ENCODE results near the gene CCDC9B.

CCDC9B gene

DNA sequence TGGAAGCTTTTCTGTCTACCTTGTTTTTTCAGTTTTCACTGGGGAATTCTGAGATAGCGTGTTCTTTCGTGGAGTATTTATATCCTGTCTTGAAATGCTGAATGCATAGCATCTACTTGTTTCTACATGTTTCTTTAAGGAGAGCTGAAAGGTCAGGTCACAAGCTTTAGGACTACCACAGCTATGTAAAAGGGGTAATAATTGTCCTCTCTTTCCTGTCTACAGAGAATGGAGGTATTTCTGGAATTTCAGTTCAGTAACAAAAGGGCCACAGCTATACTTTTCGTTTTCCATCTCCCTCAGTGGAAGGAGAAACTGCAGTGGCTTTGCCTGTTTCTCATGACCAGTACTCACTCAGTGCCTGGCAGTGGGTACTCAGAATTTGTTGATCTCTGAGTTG lies 12.6 kb downstream of the CCDC9B start:
- DNase-seq: no peak

DNA sequence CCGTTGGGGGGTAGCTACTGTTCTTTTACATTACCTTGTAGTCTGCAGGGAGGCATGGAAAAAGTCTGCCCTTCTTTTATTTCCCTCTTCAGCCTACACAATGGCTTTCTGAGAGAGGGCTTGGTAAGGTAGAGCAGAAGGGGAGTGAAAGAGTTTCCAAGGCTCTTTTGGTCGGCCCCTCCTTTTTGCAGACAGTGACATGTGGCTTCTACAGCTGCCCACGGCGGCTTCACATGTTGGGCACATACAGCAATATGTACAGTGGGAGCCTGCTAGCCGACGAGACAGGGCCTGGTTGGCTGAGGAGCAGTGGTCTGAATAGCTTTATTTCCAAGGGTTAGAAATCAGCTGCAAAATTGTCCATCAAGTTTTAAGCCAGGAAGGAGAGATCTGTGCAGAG lies 13.3 kb downstream of the CCDC9B start:
- no peak for DNase-seq

DNA sequence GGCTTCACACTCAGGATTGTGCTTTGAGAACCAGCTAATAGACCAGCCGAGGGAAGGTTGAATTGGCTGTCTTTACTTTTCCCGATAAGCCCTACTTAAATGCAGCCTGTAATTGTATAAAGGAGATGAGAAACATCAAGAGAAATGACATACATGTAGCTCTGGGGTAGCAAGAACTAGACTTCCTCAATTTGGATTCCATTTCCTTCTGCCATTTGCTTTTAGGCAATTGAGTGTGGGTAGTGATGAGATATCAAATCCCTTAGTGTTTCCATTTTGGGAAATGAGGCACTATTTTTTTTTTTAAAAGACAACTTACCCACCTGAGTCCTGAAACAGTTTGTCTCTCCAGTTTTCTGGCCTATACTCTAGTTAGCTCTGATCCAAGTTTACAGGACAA lies 15.0 kb downstream of the CCDC9B start:
- DNase-seq: no peak

DNA sequence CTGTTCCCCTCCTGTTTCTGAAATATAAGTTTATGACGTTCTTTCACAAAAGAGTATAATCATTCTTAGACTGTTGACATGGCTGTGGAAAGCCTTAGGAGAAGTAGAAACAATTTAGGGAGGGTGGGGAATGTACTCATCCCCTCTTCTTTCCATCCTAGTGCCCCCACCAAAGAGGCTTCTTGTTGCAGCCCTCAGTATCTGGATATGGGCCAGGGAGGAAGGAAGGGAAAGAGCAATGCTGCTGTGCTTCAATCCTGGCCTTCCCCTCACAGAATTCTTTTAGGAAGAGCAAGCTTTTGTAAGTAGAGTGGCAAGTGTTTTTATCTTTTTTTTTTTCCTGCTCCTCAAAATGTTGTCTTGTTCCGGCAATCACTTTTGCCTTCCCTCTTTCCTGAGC lies 15.6 kb downstream of the CCDC9B start:
- no peak for DNase-seq

DNA sequence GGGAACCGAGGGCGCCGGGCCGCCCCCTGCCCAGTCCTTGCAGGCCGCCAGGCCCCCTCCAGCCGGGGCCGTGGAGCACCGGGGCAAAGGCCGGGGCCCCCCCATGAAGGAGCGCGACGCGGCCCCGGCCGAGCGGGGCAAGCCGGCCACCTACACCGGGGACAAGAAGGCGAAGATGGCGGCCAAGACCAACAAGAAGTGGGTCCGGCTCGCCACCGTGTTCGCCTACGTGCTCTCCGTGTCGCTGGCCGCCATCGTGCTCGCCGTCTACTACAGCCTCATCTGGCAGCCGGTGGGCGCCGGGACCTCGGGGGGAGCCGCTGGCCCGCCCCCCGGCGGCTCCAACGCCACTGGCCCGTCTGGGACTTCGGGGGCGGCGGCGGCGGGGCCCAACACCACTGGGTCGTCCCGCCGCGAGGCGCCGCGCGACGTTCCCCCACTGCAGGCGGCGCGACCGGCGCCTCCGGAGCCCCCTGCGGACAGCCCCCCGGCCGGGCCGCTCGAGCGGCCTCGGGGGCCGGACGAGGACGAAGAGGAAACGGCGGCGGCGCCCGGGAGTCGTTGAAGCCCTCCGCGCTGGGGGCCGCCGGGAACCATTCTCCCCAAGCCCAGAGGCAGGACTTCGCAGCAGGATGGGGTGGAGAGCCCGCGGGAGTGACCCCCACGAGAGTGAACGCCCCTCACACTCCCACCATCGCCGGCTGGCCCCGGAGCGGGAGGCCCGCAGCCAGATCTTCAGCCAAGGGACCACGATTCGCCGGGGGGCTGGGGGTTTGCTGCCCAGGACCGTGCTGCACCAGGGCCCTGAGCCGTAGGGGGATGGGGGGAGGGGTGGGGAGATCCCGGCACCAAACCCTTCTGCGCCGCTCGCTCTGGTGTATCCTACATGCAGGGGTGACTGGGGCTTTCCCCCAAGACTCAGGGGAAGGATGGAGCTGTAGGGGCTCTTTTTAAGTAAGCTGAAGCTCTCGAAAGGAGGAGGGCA lies 16.5 kb downstream of the CCDC9B start:
- DNase-seq: no peak

DNA sequence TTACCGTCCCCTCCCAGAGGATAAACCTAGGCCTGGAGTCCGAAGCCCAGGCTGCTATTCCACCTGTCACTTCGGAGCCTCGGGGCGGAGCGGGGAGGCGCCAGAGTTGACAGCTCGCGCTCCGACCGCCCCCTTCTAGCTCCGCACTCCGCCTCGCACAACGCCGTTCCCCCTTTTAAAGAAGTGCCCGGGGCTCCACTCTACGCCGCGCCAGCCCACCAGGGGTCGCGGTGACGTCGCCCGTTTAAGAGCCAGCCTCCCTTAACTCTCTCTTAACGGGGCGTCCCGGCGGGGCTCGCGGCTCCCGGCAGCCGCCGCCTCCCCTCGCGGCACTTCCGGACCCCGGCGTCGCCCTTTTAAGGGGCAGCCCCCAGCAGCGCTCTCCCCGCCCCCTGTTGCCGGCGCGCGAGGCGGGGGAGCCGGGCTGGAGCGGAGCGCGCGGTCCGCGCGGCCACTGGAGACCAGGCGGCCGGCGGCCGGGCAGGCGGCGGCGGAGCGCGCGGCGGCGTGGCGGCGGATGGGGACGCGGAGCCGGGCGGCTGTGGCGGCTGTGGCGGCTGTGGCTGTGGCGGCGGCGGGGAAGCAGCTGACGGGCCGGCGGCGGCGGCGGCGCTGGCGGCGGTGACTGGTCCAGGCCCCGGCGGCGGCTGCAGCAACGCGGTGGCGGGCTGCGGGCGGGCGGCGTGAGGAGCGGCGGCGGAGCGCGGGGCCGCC lies 17.3 kb downstream of the CCDC9B start, which contains the start of gene INAFM2:
TSS of gene INAFM2 (plus strand) at position 454 of the 714 bp plus-strand sequence. CDS start 364 bp downstream, outside the sequence.
- peak; percentile 49 for DNase-seq

DNA sequence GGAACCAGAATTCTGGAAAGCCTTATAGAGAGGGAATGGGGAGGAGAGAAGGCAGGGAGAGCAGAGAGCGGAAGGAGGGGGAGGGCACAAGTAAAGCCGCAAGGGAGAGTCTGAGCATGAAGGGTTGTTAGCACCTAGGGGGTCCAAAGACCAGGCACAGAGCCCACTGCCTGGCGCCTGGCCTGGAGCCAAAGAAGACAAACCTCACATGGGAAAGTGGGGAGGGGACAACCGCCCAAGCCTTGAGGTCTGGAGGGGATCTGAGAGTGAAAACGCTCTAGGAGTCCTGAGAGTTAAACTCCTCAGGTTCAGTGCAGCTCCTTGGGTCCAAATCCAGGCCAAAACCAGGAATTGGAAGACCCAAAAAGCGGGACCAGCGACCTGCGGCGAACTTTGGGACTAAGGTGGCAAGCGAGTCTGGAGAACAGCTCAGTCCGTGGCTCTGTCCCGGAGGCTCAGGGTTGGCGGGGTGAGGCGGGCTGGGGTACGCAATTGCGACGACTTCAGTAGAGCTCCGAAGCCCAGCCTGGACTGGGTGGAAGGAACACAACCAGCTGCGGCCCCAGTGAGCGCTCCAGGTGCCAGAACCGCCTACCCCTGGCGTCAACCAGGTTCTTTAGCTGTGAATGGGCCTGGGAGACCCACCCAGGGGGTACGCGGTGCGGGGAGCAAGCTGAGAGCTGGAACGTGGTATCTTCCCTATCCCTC lies 18.1 kb downstream of the CCDC9B start:
- peak; percentile 23 for DNase-seq

DNA sequence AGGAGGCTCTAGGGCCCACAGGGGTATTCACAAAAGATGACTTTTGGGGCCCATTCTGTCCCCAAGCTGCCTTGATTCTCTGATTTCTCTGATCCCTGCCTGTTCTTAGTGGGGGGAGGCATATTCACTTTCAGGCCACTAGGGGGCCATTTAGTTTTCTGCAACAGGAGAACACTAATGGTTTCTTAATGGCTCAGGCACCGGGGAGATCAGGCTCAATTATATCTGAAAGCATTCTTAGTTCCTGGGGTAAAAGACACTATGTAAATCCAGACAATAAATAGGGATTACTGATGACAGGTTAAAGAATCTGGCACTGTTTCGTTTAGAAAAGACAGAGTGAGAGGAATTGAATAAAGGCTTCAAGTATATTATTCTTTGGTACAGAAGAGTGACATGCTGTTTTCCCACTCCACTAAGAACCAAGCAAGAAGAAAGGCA lies 19.8 kb downstream of the CCDC9B start:
- DNase-seq: peak; percentile 24

DNA sequence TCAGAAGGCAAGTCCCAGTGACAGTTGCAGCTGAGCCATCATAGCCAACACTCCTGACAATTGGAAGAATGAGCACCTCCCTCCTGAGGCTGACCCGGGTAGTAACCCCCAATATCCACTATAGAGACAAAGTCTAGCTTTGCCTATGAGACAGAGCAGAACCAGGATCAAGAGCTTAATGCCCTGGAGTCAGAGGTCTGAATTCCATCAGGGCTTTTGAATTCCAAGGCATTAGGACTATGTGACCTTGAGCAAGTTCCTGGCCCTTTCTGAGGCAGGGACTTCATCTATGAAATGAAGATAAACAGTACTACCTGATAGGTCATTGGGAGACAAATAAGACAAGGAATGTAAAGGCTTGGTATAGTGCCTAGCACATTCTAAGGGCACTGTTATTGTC lies 20.3 kb downstream of the CCDC9B start:
- no peak for DNase-seq

DNA sequence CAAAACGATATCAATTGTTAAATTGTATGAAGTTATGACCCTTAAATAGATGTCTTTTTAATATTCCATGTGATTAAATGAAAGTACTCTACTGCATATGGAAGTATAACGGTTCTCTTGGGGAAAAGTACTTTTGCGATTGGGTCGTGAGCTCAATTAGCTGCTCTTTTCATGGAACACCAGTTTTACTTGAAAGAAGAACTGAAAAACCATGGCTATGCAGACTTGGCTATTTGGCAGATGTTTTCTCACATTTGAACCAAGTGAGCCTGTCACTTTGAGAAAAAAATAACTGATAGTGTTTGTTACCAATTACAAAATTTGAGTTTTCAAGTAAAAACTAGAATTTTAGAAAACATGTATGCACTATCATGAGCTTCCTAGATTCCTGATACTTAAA lies 23.2 kb downstream of the CCDC9B start:
- no peak for DNase-seq

DNA sequence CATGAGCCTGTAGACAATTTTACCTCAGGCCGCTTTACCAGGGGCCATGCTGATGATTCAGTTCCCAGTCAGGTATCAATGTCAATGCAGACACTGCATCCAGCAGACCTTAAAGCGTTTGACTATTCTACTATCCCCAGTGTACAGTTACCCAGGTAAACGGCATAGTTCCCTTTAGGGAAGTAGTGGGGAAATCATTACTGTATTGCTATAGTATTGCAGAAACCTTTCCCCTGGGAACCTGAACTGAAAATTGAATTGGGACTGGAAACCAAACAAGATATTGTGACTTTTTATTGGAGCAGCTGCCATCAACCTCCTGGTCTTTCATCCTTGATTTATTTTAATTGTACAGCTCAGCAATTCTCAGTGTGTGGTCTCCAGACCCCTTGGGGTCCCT lies 23.8 kb downstream of the CCDC9B start:
- DNase-seq: no peak

DNA sequence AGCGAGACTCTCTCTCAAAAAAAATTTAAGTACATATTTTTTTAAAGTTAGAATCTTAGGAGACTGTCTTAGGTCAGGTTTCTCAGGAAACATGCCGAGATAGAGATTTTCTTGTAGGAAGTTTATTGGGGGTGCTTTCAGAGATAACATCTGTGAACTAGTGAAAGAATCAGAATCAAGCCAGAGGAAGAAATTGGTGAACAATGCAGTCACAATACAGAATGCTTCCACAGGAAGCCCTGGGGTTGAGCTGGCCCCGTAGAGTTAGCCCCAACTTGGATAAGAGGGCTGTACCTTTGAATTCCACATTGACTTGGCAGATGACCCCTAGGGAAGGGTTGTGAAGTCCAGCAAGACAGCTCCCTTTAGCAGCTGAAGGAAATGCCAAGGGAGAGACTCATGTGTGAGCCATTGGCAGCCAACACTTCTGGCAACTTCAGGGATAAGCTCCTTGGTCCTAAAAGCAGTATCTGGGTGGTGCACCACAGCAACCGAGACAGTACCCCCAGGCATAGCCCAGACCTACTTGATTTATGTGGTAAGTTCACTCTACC lies 25.9 kb downstream of the CCDC9B start:
- DNase-seq: no peak

DNA sequence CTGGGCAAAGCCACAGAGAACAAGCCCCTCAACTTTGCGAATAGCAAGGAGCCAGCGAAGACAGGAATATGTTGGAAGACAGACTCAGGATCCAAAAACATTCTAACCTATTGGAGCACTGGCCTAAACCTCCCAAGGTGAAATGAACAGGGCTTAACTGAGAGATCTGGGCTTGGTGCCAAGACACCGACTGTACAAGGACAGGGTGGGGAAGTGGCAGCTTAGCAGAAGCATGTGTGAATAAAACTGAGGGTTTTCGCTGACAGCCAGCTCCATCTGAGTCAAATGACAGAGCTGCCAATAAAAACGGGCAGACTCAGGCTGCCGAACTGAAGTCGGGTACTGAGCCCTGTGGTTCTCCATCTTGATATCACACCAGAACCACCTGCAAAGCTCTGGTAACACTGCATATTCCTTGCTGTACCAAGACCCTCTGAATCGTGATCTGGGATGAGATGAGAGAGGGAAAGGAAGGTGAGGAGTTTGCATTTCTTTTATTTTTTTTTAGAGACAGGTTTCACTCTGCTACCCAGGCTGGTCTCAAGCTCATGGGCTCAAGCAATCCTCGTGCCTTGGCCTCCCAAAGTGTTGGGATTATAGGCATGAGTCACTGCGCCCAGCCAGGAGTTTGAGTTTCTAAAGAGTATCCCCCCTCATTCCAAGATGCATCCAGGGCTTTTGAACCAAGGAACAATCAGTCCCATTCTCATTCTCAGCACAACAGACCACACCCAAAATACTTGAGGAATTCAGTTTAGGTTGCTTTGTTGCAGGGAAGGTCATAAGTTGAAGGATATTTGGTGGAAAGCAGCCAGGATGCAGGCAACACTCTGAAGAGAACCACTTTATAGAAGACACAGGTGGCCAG lies 27.0 kb downstream of the CCDC9B start:
- peak; percentile 56 for DNase-seq

DNA sequence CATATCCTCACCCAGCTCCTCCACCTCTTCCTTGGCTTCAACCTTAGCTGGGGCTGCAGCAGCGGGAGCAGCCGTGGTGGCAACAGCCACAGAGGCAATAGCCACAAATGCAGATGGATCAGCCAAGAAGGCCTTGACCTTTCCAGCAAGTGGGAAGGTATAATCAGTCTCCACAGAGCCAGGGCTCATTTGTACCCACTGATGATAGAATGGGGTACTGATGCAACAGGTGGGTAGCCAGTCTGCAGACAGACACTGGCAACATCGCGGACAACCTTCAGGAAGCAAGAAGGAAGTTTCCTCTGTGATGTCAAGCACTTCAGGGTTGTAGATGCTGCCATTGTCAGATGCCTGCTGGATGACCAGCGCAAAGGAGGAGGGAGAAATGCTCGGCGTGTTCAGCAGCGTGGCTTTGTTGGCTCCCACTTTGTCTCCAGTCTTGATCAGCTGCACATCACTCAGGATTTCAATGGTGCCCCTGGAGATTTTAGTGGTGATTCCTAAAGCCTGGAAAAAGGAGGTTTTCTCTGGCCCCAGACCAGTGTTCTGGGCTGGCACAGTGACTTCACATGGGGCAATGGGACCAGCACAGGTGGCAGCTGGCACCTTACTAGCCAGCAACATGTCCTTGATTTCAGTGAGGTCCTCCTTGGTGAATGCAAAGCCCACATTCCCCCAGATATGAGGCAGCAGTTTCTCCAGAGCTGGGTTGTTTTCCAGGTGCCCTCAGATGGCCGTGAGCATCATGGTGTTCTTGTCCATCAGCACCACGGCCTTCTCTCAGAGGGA lies 28.2 kb downstream of the CCDC9B start:
- no peak for DNase-seq

DNA sequence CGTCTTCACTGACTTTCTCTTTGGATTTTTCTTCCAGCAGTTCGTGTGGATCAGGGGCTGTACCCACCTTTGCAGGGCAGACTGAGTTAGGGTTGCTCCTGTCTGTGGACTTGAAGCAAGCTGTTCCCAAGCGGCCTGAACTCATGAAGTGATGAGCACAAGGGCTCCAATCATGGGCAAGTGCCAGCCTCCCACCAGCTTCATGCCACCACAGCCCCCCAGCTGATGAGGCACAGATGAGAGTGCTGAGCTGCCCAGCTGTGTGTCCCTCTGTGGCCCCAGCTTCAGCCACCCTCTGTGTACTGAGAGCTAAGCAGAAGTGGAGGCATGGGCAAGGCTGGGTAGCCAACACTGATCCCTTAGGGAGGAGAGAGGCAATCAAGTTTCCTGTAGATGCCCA lies 29.7 kb downstream of the CCDC9B start:
- no peak for DNase-seq

DNA sequence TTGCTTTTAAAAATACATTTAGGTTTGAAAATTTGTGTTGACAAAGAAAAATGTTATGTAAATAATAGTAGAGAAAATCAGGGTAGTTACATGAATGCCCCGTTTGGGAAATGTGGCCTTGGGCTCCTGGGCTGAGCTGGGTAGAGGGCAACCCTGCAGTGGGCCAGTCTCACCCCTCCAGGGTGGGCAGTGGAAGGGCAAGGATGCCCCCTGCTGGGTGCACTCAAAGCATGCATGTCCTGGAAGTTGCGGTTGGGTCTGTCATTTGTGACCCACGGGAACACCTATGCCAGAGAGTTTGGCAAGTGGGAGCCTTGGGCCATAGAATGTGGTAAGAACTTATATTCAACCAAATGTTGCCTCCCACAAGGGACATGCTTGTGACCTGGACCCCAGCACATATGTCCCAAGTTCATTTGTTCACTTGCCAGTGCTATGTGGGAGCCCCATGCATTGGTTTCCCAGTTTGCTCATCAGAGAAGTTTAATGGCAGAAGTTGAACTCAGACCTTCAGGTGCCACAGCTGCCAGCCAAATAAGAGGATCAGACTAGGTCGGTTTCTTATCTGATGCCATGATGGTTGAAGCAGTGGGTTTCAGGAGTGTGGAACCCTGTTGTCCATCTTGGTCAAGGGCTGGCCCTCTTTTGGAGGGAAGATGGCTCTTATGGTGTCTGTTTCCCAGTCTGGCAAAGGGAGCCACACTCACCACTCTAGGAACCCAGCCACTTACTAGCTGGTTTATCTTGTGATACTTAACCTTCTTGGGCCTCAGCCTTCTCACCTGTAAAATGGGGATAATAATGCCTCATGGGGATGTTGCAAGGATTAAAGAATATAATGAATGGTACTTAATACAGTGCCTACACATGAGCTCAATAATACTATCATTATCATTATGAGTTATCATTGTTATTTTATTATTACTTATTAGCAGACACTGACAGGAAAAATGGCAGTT lies 30.5 kb downstream of the CCDC9B start:
- no peak for DNase-seq

DNA sequence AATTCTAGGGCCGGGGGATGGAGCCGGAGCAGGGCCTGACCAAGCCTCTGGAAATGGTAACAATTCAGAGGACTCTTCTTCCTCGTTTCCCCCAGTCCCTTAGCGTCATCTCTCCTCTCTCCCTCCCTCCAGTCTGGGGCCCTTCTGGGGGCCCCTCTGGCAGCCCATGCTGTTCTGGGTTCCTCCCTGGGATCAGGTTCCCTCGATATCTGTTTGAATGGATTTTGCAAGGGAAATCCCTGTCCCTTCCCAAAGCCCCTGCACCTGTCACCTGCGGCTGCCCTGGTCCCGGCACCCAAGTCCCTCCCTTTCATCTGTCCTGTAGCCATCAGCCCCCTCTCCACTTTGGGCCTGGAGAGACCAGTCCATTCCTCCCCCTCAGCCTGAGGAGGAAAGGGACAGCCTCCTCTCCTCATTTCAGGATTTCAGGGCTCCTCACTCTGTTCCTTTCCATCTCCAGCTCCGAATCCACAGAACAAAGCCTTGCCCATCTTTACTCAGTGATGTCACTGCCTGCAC lies 31.3 kb downstream of the CCDC9B start:
- DNase-seq: no peak

DNA sequence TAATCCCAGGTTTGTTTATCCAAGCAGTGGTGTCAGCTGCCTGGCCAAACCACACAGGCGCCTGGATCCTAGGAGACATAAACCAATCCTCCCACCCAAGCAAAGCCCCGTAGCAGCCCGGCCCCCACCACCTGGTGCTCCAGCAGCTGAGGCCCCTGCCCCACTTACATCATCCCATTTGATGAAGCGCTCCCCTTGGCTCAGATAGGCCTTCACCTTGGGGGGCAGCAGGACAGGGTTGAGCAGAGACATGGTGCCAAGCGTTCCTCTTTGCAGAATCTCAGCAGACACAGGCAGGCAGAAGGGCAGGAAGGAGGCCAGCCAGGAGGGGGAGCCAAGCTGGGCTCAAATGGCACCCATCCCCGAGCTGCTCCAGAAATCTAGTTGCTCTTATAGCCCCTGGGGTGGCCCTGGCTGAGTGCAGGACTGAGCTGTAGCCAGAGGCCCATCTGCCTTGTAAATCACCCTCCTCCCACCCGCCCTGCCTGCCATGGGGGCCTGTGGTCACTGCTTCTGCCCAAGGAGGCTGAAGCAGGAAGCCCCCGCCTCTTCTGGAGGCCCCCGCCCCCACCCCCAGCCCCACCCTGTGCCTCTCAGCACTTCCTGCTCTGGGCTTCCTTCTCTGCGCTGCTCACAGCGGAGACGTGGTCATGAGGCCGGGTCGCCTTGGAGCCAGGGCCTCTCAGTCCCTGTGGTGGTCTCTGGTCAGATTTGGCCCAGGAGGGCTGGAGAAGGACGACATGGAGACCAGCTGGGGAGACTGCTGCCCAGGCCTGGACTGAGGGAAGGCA lies 33.1 kb downstream of the CCDC9B start, which contains the start of gene PLCB2:
TSS of gene PLCB2 (minus strand) at position 515 of the 791 bp plus-strand sequence. CDS start at position 252, 263 bp downstream.
- DNase-seq: no peak

DNA sequence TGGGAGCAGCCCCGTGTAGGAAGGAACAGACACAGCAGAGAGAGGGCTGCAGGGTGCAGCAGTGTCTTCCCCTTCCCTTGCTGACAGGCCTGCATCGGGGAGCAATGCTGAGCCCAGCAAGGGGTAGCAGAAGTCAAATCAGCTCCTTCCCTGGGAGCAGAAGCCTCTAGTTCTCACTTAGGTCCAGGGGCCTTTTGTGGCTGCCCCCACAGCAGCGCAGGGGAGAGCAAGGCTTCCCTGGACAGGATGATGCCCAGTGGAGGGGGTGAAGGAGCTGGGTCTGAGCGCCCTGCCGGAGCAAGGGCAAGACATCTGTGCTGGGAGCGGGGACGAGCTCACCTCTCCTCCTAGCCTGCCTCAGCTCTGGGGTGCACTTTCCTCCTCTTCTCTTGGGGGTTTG lies 33.8 kb downstream of the CCDC9B start:
- DNase-seq: no peak
